ENCODE data around the gene JAZF1. TPM values are rescaled to one million over a fixed set of nuclear protein-coding genes. Genes with fewer than 3 reads are reported as not detected.

The JAZF1 gene
- total RNA-seq, 1 experiment from 2014 or later, result 3.4 TPM

DNA sequence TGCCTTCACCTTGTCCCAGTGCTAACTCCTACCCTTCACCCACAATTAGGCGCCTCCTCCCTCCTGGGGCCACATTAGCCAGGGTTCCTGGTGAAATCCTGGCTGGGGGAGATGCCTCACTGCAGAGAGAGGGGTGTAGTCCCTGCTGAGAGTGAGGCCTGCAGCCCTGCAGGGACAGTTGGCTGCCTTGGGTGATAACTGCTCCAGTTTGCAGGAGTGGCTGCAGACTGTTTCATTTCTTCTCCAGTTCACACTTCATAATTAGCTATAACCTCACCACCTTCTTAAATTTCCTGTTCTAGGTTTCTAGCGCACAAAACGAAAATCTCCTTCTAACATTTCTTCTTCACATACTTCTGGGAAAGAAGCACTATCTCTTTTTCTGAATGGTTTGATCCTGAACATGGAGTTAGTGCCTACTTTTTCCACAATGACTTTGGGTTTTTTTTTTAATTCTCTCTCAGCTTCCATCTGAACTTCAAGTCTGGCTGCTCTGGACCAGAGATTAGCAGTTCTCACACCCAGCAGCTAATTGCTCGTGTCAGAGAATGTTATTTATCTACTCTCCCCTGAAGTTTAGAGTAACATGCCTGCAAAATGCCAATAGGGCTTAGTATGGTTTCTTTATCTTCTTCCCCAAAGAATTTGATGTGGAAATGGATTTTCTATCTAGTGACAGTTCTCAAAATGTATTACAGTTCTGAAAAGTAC is 15.5 kb upstream of the JAZF1 start:
- Histone ChIP-seq H3K79me2 (ENCODE audit: insufficient read depth, low read length) (no peaks in the 10 kb centered on the region), H3K4me2 (ENCODE audit: low read length) (no peak overlapping the region), H3K9me3 (ENCODE audit: control insufficient read depth in 1 of 2, insufficient read depth in 1 of 2, low read depth in 1 of 2, low read length in 2 of 2) (no peaks in the 10 kb centered on the region), H3K36me3 (ENCODE audit: control insufficient read depth in 1 of 2, insufficient read depth in 2 of 2, low read length in 2 of 2) (no peaks in the 10 kb centered on the region), H3K4me3 (replicated peaks in 1 of 2; ENCODE audit: low read depth in 1 of 2, low read length in 2 of 2) (no peak overlapping the region), H4K20me1 (ENCODE audit: insufficient read depth) (no peaks in the 10 kb centered on the region), H2AFZ (ENCODE audit: low read depth, low read length, poor library complexity, severe bottlenecking) (no peak overlapping the region), H3K4me1 (ENCODE audit: control insufficient read depth in 1 of 2, insufficient read depth in 2 of 2, low read length in 2 of 2) (no peaks in the 10 kb centered on the region), H3K27me3 (ENCODE audit: insufficient read depth, low read length) (peaks cover 7% of the 10 kb centered on the region; the same call in 1 of the 2 replicates), H3K9me2 (ENCODE audit: insufficient read depth) (no peaks in the 10 kb centered on the region), H3K27ac (ENCODE audit: low read depth, low read length) (no peak overlapping the region), H3K9ac (ENCODE audit: low read length) (no peak overlapping the region)
- ATAC-seq (no peak), DNase-seq (ENCODE audit: low read depth, low spot score) (no peak)
- intact Hi-C loops (cut with micrococcal nuclease), result no loop called here
- BruUV-seq (replicated peaks), result no TSS peak
- ChIA-PET POLR2A (no interaction called here), RAD21 (ENCODE audit: low non-redundant PET in 1 of 2, low total read pairs in 2 of 2, uncharacterized antibody in 2 of 2, unreplicated experiment in 2 of 2) (no interaction called here), CTCF (no interaction called here)
- TF ChIP-seq RAD21 (IDR thresholded peaks at IDR 0.05; ENCODE audit: low read depth) (no peak), ZFX (IDR thresholded peaks at IDR 0.05) (no peak), TCF7L2 (IDR thresholded peaks at IDR 0.05; ENCODE audit: borderline replicate concordance, extremely low read depth, insufficient read depth, insufficient read length) (no peak), JUND (IDR thresholded peaks at IDR 0.05) (no peak), EZH2 (IDR thresholded peaks at IDR 0.05) (no peak), REST (IDR thresholded peaks at IDR 0.05; ENCODE audit: low read depth) (no peak), POLR2A (IDR thresholded peaks at IDR 0.05; ENCODE audit: borderline replicate concordance, extremely low read depth, insufficient read depth, insufficient read length) (no peak), CBX3 (IDR thresholded peaks at IDR 0.05; ENCODE audit: low read depth) (no peak), ZNF274 (IDR thresholded peaks at IDR 0.05; ENCODE audit: low read depth, low read length) (no peak), ELF1 (IDR thresholded peaks at IDR 0.05; ENCODE audit: borderline replicate concordance, low read depth) (no peak), POLR2AphosphoS5 (IDR thresholded peaks at IDR 0.05; ENCODE audit: low read depth, low read length) (no peak), CEBPB (IDR thresholded peaks at IDR 0.05; ENCODE audit: low read depth) (no peak), FOSL1 (IDR thresholded peaks at IDR 0.05; ENCODE audit: low read depth) (no peak)
- TF ChIP-seq, protein P1, sequence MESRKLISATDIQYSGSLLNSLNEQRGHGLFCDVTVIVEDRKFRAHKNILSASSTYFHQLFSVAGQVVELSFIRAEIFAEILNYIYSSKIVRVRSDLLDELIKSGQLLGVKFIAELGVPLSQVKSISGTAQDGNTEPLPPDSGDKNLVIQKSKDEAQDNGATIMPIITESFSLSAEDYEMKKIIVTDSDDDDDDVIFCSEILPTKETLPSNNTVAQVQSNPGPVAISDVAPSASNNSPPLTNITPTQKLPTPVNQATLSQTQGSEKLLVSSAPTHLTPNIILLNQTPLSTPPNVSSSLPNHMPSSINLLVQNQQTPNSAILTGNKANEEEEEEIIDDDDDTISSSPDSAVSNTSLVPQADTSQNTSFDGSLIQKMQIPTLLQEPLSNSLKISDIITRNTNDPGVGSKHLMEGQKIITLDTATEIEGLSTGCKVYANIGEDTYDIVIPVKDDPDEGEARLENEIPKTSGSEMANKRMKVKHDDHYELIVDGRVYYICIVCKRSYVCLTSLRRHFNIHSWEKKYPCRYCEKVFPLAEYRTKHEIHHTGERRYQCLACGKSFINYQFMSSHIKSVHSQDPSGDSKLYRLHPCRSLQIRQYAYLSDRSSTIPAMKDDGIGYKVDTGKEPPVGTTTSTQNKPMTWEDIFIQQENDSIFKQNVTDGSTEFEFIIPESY (IDR thresholded peaks at IDR 0.05; ENCODE audit: extremely low read depth, insufficient replicate concordance, low read length), result no peak
